CD4-positive, alpha-beta T cell treated with Interleukin-1 beta for 1 hour (primary cell): ENCODE data around the gene MYO7A.

Experiments used
- DNase-seq, 2 donors: peaks; one replicate each; pipeline ENCODE4 v3.0.0-alpha.2; 2020 to 2022

MYO7A gene

DNA sequence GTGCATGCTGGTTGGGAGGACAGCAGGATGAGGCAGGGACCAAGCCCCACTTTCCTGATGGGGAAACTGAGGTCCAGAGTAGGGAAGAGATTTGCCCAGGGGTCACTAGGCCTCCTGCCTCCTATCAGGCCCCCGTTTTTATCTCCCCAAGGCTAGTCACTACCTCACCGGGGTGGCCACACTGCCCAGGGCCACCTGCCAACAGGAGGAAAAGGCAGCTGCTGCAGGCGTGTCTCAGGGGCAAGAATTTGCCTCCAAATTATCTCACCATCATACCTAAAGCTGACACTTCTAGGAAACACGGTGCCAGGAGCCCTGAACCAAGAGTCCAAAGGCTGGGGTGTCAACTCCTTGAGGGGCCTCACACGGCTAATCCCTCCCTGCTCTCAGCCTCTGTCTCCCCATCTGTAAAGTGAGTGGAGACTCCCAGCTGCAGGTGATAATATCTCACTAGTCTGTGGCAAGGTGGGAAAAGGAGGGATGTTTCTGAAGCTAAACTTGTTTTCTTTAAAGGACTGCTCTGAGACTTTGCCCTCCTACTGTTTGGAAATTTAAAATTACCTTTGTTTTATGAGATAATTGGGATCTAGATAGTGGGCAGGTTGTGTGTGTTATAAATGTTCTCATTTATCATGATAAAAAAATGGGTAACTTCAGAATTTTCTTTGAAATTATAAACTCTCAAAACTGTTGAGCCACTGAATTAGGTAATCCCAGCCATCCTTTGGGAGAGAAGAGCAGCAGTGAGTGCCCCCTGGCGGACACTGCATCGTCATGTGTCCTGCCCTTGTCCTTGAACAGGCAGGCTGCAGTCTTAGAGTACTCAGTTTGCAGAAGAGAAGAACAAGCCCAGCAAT is 60.0 kb downstream of the MYO7A start:
- peak; percentile 61 to 65 for DNase-seq

DNA sequence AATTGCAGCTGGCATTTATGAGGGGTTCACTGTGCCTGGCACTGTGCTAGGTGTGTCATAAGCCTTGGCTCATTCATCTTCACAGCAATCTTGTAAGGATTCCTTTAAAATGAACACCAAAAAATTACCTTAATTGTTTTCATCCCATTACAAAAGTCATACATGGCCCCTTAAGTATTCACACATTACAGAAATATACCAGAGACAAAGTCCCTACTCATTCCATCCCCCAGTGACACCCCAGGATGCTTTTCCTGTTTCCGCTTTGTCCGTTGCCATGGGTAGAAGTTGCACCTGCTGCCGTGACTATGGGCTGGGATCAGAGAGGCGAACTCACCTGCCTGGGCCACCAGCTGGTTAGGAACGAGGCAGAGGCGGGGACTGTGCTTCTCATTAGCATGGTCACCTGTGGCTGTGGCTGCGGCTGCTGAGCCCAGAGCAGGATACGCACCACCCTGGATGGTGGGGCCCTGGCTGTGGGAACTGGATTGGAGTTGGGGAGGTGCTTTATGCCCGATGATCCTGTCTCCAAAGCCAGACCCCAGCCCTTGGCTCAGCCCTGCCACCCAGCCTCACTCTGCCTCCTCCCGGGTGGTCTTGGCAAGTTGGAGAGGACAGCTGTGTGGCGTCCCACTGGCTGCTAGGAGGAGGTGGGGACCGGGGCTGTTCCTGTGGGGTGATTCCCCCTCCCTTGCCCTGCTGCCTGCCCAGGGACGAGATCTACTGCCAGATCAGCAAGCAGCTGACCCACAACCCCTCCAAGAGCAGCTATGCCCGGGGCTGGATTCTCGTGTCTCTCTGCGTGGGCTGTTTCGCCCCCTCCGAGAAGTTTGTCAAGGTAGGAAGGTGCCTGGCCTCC is 60.8 kb downstream of the MYO7A start:
- no peak for DNase-seq

DNA sequence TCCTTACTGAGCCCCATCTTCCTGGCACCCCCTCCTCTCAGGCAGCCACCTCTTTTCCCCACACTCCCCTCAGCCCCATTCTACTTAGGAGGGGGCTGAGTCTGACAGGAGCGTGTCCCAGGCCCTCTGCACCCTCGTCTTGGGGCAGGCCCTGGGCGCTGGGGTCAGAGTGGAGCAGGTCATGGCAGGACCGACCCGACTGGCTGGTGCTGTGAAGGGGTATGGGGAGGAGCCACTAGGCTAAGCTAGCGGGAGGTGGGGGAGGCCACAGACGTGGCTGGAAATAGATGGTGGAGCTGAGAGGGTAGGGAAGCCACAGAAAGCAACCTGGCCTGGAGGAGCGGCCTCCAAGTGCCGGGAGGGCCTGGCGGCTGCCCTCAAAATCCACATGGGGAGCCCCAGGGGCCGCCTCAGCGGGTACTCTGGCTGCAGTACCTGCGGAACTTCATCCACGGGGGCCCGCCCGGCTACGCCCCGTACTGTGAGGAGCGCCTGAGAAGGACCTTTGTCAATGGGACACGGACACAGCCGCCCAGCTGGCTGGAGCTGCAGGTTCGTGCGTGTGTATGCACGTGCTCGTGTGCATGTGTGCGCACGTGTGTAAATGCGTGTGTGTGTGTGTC is 61.7 kb downstream of the MYO7A start:
- no peak for DNase-seq

DNA sequence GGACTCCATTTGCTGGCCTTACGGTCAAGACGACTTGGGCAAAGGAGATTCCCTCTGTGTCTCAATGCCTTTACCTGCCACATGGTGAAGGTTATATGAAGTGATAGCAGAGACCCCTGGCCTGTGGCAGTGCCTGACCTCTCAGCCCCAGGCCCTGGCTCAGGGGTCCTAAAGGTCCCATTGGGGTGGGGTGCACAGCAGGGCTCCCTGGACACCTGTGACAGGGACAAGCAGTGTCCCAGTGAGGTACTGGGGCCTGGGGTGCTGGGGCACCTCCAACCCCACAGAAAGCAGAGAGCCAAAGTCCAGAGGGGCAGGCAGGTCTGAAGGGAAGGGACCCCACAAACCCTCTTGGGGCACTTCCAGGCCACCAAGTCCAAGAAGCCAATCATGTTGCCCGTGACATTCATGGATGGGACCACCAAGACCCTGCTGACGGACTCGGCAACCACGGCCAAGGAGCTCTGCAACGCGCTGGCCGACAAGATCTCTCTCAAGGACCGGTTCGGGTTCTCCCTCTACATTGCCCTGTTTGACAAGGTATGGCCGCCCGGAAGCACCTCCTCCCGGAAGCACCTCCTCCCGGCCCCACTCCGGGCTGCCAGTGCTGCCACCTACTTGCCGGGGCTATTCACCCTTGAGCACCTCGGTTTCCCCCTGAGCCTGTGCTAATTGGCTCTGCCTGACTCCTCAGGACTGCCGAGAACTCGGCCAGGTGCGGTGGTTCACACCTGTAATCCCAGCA is 62.5 kb downstream of the MYO7A start:
- DNase-seq: no peak

GRCh38 chr11:77191429-77191822 is 63.4 kb downstream of the MYO7A start:
- no peak for DNase-seq

- peak; percentile 30 to 42 for DNase-seq
Observed at GRCh38 chr11:77191823-77192495, 63.9 kb downstream of the MYO7A start.

DNA sequence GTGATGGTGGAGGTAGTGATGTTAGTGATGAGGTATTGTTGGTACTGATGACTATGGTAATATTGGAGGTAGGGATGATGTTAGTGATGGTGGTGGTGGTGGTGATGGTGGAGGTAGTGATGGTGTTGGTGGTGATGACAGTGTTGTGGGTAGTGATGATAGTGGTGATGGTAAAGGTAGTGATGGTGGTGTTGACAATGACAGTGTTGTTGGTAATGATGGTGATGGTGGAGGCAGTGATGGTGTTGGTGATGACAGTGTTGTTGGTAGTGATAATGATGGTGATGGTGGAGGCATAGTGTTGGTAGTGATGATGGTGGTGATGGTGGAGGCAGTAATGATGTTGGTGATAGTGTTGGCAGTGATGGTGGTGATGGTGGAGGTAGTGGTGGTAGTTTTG is 65.1 kb downstream of the MYO7A start:
- no peak for DNase-seq

GRCh38 chr11:77193911-77194830 is 66.1 kb downstream of the MYO7A start:
- no peak for DNase-seq

- no peak for DNase-seq
Observed at GRCh38 chr11:77195071-77195755, 67.2 kb downstream of the MYO7A start.

DNA sequence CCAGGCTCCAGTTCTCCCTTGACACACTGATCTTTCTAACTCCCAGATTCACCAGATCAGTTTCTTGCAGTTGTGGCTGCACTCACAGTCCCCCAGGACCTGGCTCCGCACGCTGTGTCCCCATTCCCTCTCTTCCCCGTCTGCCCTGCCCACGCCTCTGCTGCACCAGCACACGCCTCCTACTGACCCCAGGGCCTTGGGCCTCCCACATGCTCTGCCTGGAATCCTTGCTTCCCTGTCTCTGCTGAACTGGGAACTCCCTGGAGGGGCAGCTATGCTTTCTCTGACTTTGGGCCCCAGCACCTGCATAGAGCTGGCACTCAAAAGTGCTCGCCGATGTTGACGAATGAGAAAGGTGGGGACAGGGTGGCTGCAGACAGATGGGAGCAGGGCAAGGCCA is 68.9 kb downstream of the MYO7A start:
- DNase-seq: no peak

DNA sequence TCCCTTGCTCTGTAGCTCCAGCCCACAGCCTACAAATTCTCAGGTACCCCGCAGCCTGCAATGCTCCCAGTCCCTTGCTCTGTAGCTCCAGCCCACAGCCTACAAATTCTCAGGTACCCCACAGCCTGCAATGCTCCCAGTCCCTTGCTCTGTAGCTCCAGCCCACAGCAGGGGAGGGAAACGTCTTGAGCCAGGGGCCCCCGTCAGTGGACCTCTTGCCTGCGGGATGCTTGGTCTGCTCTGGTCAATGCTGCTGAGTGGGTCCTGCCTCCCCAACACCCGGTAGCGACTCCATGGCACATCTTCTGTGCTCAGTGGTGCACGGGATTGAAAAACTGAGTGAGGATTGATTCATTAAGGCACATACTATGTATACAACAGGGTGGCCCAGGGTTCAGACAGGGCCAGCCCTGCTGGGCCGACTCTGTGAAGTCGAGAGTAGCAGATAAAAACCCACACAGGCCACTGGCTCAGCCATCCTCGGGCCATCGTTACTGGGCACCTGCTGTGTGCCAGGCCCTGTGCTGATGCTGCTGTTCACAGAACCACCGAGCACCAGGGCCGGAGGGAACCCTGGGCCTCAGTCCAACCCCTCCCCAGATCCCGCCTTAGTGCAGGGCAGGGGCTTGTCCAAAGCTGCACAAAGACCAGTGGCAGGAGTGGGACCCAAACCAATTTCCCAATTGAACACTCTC is 69.7 kb downstream of the MYO7A start:
- no peak for DNase-seq

DNA sequence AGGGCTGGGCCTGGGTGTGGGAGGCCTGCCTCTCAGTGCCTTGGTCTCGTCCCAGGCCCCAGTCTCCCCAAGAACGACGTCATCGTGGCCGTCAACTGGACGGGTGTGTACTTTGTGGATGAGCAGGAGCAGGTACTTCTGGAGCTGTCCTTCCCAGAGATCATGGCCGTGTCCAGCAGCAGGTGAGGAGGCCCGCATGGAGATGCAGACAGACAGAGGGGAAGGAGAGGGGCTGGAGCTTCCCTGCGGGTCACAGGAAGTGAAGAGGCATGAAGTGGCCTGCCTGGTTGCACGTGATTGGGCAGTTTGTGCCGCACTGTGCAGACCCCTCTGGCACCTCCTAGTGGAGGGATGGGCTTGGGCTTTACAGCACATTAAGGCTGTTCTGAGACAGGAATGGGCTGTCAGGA is 70.4 kb downstream of the MYO7A start:
- DNase-seq: no peak

- DNase-seq: no peak
Observed at GRCh38 chr11:77199137-77199745, 71.2 kb downstream of the MYO7A start.

DNA sequence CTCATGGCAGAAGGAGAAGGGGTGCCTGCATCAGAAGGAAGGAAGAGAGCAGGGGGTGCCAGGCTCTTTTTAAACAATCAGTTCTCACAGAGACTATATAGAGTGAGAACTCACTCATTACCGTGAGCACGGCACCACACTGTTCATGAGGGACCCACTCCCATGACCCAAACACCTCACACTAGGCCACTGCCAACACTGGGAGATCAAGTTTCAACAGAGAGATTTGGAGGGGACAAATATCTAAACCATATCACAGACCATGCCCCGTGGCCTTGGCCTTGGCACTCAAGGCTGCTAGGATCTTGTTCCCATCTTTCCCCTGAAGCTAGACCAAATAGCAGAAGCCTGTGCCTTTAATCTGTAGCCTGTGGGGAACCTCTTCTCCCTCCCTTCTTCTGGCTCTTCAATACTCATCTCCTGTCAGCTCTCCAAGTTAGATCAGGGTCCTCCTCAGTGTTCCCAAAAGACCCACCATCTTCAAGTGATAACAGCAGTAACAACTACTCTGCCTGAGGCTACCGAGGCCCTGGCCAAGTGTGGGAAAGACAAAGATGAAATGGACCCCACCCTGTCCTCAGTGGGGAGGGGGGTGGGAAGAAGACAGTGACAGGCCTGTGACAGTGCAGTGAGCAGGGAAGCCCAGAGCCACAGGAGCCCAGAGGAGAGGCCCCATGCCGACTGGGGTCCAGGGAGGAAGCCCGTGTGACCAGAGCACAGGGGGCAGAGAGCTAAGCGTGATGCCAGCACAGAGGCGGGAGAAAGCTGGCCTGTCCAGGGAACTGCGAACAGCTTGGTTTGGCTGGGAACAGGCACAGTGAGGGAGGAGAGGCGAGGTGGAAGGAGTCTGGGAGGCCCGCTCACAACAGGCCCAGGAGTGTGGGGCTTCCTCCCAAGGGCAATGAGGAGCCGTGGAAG is 72.6 kb downstream of the MYO7A start:
- no peak for DNase-seq

DNA sequence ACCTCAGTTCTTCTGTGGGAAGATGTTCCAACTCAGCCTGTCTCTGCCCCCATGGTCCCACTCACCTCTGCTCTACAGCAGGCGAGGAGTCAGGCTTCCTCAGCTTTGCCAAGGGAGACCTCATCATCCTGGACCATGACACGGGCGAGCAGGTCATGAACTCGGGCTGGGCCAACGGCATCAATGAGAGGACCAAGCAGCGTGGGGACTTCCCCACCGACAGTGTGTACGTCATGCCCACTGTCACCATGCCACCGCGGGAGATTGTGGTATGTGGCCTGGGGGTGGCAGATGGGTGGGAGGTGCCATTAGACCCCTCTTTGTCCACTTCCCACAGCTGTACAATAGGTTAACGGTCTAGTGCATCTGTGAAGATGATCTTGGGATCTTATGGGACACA is 73.3 kb downstream of the MYO7A start:
- no peak for DNase-seq

GRCh38 chr11:77201991-77202841 is 74.2 kb downstream of the MYO7A start:
- no peak for DNase-seq
